Measurements from ENCODE around the gene DCN. TPM values are rescaled to one million over a fixed set of nuclear protein-coding genes. Genes with fewer than 3 reads are reported as not detected.
"Not testable (repeated sequence)": the region's sequence is repeated elsewhere in the genome, so short reads cannot be mapped to it uniquely, and the experiment has no call there.

Gene DCN, protein sequence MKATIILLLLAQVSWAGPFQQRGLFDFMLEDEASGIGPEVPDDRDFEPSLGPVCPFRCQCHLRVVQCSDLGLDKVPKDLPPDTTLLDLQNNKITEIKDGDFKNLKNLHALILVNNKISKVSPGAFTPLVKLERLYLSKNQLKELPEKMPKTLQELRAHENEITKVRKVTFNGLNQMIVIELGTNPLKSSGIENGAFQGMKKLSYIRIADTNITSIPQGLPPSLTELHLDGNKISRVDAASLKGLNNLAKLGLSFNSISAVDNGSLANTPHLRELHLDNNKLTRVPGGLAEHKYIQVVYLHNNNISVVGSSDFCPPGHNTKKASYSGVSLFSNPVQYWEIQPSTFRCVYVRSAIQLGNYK
- total RNA-seq = 57.4 TPM

DNA sequence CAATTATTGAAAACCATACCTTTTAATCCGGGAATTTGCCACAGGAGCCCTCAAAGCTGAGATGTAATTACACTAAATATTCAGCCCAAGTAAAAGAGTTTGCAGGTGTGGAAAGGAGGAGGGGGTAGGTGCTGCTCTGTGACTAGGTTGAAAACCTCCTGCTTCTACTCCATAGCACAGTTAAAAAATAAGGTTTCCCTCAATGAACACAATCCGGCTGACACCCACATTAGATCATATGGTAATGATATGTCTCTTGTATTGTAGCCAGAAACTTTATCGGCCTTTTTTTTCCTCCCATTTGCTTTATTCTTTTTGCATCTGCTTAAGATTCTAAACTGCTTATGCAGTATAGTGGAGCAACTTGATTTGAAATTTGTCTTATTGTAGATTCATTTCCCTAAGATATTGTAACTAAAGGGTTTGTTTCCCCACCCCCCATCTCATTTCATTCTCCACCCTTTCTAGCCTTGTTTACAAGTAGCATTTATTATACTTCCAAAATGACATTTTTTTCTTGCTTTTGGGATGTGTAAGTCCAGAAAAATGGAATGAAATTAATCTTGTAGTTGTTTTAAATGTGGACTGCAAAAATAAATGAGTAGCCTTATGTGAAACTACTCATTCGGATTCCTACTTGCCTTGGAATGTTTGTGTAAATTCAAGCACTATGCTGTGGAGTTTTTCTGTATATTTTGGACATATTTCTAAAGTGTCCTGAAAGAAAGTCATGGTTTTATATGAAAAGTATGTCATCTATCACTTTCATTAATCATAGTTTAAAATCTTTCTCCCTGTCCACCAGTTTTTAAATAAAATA, at the start of gene DCN:
Gene DCN (minus strand): TSS at position 182 of the 820 bp plus-strand sequence. CDS start 4,265 bp downstream, outside the sequence.
- no peak for ATAC-seq

DNA sequence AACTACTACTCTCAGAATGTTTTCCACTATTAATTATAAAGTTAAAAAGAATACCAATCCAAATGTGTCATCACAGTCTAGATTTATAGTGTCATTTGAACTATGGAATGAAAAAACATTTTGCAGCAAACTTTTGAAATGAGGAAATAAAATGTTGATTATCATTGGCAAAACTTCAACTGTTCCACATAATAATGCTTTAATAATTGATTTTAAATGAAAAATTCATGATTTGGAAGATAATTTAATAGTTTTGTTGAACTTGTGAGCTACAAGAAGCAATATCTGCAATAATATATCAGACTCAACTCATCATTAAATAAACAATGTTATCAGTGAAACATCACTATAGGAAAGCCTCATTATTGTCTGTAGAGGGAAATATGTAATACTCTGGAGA, 48.2 kb upstream of the DCN start:
- ATAC-seq = no peak

DNA sequence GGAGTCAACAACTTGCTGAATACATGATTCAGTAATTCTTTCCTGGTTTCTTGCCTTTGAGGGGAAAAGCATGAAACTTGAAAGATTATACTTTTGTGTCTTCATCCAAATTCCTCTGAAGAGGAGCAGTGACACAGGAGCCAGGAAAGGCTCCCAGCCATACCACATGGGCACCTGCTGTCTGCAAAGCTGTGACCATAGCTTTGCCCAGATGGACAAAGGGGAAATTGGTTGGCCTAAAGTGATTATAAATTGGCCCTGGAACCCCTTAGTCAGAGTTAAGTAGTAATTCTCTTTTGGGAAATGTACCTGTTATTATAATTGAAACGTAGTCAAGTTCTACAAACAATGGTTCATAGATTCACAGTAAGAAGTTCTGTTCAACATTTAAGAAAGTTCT, 44.3 kb upstream of the DCN start:
- ATAC-seq = no peak

DNA sequence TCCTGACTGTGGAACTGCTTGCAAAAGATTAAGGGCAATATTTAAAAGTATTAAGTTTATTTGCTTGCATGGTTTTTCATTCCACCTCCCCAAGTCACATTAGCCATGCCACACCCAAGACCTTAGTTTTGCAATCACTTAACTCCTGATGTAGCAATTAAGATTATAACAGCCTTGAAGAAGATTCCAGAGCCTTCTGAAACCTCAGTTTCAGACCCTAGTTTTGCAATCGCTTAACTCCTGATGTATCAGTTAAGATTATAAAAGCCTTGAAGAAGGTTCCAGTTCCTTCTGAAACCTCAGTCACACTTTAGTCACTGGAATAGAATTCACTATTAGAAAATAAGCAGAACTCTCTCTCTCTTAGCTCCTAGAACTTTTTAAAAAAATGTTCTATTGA, 42.7 kb upstream of the DCN start:
- ATAC-seq = no peak

DNA sequence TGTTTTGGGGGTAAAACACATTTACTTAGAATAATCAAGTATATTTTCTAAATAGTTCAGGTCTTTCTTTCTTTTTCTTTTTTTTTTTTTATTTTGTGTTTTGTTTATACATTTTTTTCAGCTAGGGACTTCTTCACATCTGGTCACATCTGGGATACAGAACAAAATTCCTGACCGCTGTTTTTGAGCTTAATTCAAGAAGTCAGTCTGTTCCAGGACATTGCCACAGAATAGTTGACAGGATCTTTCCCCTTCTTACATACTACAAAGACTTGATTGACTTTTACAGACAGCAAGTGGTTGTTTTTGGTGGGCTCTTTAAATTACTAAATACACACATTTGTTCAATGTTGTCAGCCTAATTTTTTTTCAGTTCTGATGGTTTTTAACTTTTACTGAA, 41.8 kb upstream of the DCN start:
- no peak for ATAC-seq

DNA sequence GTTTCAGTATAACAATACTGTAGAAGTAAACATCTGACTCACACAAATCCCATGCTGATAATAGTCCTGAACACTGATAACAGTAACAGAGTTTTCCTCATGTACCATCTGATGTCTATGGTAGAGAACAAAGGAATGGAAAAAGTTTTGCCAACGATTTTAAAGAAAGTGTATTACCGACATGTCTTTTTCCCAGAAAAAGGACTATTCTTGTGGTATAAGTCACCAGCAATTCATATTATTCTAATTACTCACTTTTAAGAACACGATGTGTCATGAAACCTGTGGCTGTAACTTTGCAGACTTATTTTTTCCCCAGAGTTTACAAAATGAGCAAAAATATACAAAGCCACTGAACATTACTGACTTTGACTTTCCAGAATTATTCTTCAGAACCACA, 40.1 kb upstream of the DCN start:
- ATAC-seq = no peak

DNA sequence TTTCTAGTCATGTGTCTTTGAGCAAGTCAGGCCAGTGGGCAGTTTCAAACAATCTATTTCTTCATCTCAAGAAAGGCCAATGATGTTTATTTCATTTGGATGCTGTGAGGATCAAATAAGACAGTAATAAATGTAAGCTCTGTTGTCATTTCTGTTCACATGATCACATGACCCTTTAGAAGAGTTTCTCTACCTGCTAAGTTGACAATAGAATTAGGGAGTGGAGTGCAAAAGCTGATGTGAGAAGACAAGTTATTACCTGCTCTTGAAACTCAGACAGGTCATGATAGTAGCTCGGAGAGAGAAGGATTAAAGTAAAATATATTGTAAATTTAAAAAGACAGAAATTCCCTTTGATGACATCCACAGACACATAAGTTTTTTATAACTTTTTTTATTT, 37.3 kb upstream of the DCN start:
- peak; percentile 89 for ATAC-seq

DNA sequence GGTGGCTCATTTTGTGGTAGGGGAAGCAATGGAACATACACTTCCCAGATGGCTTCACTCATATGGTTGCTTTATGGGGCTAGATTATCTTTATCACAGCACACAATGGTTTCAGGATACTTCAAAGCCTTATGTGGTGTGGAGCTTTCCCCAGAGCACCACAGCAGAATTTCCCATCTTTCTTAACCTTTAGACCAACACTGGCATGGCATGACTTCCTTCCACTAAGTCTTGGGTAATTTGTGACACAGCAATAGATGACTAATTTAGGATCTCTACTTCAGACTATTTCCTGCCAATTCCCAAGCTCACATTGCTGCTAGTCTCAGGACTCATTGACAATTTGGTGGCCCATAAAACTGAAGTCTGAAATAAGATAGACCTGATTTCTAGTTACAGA, 36.9 kb upstream of the DCN start:
- ATAC-seq = peak; percentile 85

DNA sequence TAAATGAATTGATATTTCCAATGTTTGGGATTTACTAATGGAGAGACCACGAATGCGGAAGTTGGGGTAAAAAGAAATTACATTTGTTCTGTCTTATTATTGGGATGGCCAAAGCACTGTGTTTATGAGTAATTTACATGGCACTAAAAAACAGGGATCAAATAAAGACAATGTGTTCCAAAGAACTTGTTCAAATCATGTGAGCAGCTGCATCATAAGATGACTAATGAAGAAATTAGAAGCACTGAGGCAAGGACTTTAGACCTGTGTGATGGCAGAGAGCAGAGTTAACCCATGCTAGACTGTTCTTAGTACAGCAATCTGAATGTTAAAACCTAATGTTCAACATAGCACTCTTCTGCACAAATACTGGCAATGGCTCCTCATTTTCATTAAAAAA, 34.3 kb upstream of the DCN start:
- ATAC-seq = peak; percentile 43

DNA sequence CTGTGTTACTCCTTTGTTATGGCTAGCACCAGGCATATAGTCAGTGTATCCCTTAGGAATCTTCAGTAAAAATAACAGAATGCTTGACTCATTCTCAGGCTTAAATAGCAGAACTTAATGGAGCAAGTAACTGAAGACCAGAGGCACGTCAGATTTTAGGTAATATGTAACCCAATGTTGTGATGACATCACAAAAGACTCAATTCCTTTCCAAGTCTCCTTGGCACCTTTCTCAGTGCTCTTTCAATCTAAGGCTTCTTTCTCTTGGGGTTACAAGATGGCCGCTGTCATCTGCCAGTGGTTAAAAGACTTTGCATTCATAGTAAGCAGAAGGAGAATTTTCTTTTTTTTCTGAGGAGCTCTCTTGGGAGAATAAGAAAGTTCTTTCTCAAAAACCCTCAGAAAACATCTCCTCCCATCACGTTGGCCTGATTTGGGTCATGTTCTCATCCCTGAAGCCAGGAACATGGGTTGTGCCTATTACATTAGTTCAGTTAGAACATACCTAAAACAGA, 33.4 kb upstream of the DCN start:
- ATAC-seq = no peak

DNA sequence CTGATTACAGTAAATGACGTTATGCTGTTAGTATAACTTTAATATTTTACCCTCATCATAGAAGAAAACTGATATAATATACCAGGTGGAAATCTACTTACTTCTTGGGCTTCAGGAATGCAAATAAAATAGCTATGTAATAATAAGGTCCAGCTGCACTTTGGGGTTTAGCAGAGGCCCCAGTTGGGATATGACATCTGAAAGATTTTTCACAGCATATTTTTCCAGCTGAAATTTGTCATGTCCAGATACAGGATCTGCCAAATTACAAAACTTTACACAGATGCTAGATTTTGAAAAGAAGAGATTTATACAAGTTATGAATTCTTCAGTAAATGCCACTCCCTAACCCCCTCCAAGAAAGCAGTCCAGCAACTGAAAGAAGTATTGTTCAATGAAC, 29.2 kb upstream of the DCN start:
- ATAC-seq = no peak

DNA sequence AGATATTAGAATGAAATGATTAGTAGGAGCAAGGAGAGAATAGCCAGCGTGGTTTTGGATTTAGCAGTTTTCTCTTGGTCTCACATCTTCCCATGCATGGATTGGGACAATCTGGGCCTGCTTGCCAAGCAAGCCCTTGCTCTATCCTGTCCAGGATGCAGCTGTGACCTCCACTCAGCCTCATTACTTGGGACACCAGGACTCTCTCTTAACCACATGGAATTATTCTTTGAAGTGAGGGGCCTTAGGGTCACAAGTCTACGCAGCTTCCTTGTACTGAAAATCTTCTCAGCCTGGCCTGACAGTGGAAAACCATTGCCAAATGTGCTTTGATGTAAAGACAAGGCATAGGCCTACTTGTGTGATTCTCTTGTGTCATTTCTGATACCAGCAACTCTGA, 28.0 kb upstream of the DCN start:
- no peak for ATAC-seq

DNA sequence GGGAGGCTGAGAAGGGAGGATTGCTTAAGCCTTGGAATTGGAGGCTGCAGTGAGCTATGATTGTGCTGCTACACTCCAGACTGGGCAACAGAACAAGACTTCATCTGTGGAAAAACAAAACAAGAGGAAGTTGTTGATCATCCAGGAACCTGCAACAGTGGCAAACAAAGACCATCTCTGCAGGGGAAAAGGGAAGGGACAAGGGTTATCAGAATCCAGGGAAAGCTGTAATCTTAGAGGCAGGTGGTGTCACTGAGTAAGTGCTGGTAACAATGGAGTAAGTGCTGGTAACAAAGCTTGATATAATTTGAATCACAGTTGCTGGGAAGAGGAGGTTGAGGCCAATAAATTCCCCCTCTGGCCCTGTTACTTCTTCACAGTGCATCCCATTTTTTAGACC, 27.5 kb upstream of the DCN start:
- ATAC-seq = no peak

DNA sequence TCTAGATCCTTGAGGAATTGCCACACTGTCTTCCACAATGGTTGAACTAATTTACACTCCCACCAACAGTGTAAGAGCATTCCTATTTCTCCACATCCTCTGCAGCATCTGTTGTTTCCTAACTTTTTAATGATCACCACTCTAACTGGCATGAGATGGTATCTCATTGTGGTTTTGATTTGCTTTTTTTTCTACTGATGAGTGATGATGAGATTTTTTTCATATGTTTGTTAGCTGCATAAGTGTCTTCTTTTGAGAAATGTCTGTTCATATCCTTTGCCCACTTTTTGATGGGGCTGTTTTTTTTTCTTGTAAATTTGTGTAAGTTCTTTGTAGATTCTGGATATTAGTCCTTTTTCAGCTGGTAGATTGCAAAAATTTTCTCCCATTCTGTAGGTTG, 24.7 kb upstream of the DCN start:
- not testable (repeated sequence) for ATAC-seq

DNA sequence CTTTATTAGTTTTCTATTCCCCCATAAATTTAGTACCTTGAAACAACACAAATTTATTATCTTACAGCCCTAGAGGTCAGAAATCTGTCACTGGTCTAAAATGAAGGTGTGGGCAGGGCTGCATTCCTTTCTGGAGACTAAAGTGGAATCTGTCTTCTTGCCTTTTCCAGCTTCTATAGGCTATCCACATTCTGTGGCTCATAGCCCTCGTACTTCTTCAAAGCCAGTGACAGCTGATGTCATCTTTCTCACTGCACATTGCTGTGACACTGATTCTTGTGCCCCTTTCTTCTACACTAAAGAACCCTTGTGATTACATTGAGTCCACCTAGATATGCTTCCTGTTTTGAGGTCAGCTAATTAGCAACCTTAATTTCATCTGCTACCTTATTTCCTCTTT, 23.2 kb upstream of the DCN start:
- ATAC-seq = no peak

DNA sequence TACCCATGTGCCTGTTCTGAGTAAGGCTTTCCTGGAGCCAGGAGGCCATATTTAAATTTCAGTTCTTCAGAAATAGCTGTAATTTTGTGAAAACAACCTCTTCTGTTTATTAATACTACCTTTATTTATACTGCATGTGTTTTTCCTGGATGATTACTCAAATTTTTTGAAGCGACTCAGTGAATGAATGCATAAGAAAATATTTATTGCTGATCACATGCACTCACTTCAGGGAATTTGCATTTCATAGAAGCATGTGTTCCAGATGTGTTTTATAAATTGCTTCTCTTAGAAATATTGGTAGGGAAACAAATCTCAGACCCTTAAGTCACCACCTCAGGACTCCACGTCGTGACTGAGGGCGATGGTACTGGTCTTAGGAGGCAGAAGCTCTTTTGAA, 21.8 kb upstream of the DCN start:
- ATAC-seq = no peak

DNA sequence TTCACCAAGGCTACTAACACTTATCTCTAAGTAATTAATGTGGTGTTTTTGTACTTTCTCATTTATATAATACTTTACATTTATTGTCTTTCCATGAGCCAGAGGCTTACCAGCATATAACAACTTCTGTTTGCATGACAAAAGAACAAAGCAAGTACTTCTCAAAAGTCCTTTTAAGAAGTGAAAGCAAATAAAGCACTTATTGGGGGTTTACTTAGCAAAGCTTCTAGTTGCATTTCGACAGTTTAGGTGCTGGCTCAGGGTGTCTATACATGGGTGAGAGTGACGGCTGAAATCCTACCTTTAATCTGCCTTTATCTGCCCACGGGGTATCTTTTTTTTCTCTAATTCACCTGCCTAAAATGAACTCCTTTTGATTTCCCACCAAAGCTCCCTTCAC, 21.0 kb upstream of the DCN start:
- no peak for ATAC-seq

DNA sequence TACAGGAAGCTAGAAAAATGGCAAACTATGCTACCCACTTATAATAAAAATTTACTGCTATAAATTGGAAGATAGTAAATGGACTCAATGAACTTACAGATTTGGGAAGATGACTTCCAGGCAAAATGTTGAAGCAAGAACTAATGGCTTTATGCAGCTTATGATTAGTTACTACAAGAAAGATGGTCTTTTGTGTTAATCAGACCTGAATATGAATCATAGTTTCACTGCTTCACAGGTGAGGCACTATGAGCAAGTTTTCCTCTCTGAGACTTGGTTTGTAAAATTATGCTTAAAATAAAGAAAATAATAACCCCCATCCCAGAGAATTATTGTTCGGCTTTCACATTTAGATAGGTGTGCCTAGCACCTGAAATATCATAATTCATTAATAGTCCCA, 19.8 kb upstream of the DCN start:
- no peak for ATAC-seq

DNA sequence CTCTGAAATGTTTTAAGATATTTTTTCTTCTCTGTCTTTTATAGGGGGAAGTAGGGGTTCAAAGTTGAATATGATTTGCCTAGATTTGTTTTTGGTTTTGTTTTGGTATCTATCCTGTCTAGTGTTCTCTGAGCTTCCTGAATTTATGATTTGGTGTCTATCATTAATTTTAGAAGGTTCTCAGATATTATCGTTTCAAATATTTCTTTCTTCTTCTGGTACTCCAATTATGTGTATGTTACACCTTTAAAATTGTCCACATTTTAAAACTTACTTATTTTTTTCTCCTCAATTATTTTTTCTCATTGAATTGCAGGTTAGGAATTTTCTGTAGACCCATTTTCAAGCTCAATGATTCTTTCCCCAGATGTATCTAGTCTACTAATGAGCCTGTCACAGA, 13.8 kb upstream of the DCN start:
- no peak for ATAC-seq

DNA sequence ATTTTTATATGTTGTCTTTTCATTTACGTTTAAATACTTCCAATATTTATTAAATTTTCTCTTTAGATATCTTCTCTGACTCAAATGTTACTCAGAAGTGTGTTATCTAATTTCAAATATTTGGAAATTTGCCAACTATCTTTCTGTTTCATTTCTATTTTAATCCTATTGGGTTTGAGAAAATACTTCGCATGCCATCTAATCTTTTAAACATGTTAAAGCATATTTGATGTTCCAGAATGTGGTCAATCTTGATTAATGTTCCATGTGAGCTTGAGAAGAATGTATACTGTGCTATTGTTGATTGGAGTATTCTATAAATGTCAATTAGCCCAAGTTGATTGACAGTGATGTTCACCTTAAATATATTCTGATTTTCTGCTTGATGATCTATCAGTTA, 11.9 kb upstream of the DCN start:
- no peak for ATAC-seq

DNA sequence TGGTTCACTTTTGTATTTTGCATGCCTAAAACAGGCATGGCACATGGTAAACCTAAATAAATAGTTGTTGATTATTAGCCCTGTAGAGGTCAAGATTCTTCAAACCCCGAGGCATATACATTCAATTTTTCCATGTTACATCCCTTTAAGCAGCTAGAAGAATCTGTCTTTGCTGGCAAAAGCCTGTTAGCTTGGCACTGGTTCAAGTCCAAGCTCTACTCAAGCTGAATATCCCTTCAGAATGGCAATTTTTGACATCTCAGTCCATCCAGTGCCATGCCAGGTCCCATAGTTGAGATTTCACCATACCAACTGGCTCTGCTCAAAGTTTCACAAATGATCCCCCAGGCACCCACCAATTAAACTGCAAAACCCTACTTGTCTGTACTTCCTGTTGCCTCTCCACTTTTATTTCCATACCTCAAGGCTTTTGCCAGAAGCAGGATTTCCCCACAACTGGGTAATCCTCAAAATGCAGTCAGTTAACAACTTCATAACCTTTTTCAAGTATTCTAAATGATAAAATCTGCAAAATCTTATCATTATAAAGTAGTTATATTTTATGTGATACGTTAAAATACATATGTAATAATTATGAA, 9.0 kb upstream of the DCN start:
- ATAC-seq = no peak

DNA sequence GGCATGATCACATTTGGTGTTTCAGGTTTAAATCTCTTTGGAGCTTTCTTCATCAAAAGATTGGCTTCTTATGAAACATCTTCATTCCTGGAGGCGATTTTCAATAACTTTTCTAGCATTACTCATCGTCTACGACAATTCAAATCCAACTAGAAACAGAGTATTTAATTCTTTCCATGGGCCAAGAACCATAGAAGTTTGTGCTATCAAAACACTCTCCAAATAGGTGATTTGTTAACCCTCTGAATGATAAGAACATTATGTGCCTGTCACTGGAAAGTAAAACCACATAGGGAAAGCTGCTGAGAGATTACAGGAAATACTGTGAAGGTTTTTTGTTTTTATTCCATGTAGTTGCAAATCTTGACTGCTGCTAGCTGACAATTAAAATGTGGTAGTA, 6.9 kb upstream of the DCN start:
- ATAC-seq = no peak

DNA sequence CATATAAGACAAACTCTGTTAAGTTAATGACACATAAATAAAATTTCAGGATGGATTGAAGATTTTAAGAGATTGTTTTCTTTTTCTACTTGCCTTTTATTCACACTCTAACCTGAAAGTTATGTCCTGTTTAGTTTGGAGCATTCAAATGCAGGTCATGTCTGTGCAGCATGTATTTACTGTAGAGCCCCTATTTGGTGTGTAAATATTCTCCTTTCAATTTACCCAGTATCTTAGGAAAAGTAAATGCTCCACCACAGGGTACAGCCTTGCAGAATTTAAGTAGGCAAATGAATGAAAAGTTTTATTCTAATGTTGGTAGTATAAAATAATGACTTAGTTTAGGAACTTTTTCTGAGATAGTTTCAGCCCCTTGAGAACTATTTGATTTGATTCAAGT, 6.2 kb upstream of the DCN start:
- no peak for ATAC-seq

DNA sequence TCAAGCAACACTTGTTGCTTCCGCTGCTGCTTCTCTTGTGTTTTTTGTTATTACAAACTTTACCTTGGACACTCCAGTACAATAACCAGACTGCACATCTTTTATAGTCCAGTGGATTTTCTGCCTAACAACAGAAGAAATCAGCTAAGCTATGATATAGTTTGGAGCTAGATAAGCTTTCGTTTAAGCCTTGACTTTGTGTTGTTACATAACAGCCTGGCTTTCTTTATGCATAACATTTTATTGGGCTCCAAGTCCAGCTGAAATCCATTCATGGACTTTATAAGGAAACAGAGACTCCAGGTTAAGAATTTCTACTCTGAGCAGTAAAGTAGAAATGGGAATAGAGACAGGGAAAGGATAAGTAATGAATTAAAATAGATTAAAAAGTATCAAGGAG, 3.5 kb upstream of the DCN start:
- ATAC-seq = no peak
